CD4-positive, alpha-beta memory T cell (primary cell): Measurements from ENCODE around the gene SLC7A6. TPM values are rescaled to one million over a fixed set of nuclear protein-coding genes. Genes with fewer than 3 reads are reported as not detected.

Experiments used
- CTCF ChIA-PET: fragments of 350-600 bp; sonication (Branson Sonifier 250); formaldehyde crosslinking; loops from one replicate; lab custom pipeline; 2021; ENCODE audit warnings: inconsistent platforms; ENCODE audit not compliant: partially characterized antibody; lab: Charles Lee
- POLR2A ChIA-PET: fragments of 350-600 bp; sonication (Branson Sonifier 250); formaldehyde crosslinking; loops from one replicate; lab custom pipeline; 2021; ENCODE audit not compliant: partially characterized antibody; lab: Charles Lee
- DNase-seq, 5 donors: peaks; one replicate each; pipeline versions ENCODE4 v3.0.0 to v3.0.0-alpha.2; 2020 to 2022; ENCODE audit warnings: mixed read lengths in 1 of 5
- H3K27ac ChIP-seq: one replicate; pipeline ENCODE4 v1.7.0; 2013; ENCODE audit warnings: low read depth, low read length
- H3K27me3 ChIP-seq: 2 replicates; pipeline ENCODE4 v1.7.0; 2013; ENCODE audit warnings: mild to moderate bottlenecking, low read length, moderate library complexity; ENCODE audit not compliant: insufficient read depth
- H3K36me3 ChIP-seq: 2 replicates; pipeline ENCODE4 v1.7.0; 2013; ENCODE audit warnings: mild to moderate bottlenecking, low read length, moderate library complexity; ENCODE audit not compliant: insufficient read depth
- H3K4me1 ChIP-seq: 2 replicates; pipeline ENCODE4 v1.7.0; 2013; ENCODE audit warnings: mild to moderate bottlenecking, low read length, moderate library complexity; ENCODE audit not compliant: insufficient read depth
- H3K4me3 ChIP-seq, 2 donors: one replicate each; pipeline ENCODE4 v1.7.0; 2013; ENCODE audit warnings: low read length in 2 of 2, mild to moderate bottlenecking in 1 of 2
- H3K9me3 ChIP-seq, 2 donors: one replicate each; pipeline ENCODE4 v1.7.0; 2013; ENCODE audit warnings: low read length in 2 of 2, control low read depth in 1 of 2; ENCODE audit not compliant: control insufficient read depth in 1 of 2
- H3K27ac Mint-ChIP-seq, 7 donors: one replicate each; pipeline ENCODE4 v1.8.0; 2020 to 2021; ENCODE audit warnings: mixed read lengths in 7 of 7, mild to moderate bottlenecking in 6 of 7, inconsistent platforms in 3 of 7, moderate library complexity in 3 of 7
- H3K27me3 Mint-ChIP-seq, 2 donors: one replicate each; pipeline ENCODE4 v1.8.0; 2020 to 2021; ENCODE audit warnings: mixed read lengths in 2 of 2
- H3K36me3 Mint-ChIP-seq, 2 donors: one replicate each; pipeline ENCODE4 v1.8.0; 2020 to 2021; ENCODE audit warnings: mixed read lengths in 2 of 2, inconsistent platforms in 1 of 2, mild to moderate bottlenecking in 1 of 2
- H3K4me1 Mint-ChIP-seq, 4 donors: one replicate each; pipeline ENCODE4 v1.8.0; 2020 to 2021; ENCODE audit warnings: mixed read lengths in 4 of 4, mild to moderate bottlenecking in 1 of 4
- H3K4me3 Mint-ChIP-seq, 8 donors: one replicate each; pipeline ENCODE4 v1.8.0; 2020 to 2021; ENCODE audit warnings: mixed read lengths in 8 of 8, mild to moderate bottlenecking in 7 of 8, moderate library complexity in 6 of 8, inconsistent platforms in 3 of 8
- H3K9me3 Mint-ChIP-seq, 8 donors: one replicate each; pipeline ENCODE4 v1.8.0; 2020 to 2021; ENCODE audit warnings: mixed read lengths in 8 of 8, mild to moderate bottlenecking in 5 of 8, inconsistent platforms in 3 of 8, moderate library complexity in 1 of 8
- intact Hi-C: fragments of 100-400 bp; cut with micrococcal nuclease; formaldehyde crosslinking; loops from one replicate; pipeline ENCODE4 v1.15.1; 2023
- polyA plus RNA-seq, 2 donors: library from polyadenylated mRNA; unstranded; fragments of 300-500 nt; fragmentation: Illumina TruSeq; gene quantifications; one replicate each; pipeline ENCODE4 v1.2.3, GENCODE V29; 2021
- total RNA-seq, 2 experiments: library from RNA; stranded (reverse); gene quantifications; one replicate each; pipeline ENCODE4 v1.2.3, GENCODE V29; 2021

SLC7A6 gene
- total and polyA plus RNA-seq, 4 experiments from 2014 or later: 14.4 to 194 (median 105) TPM

DNA sequence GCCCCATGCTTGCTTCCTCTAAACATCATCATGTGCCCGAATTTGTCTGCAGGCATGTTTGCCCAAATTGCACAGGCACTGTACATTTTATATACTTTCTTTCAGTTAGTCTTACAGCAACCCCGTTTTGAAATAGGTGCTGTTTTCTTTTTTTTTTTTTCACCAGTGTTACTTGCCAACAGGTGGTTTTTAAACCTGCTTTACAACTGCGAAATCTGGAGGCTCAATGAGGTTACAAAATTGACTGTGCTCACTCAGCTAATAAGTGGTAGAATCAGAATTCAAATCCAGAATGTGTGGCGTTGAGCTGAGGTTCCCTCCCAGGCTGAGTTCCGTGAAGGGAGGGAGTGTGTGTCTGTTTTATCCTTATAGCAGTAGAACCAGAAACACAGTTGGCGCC lies 13.4 kb upstream of the SLC7A6 start:
- intact Hi-C loops: no loop called here
- POLR2A ChIA-PET: no interaction called here

DNA sequence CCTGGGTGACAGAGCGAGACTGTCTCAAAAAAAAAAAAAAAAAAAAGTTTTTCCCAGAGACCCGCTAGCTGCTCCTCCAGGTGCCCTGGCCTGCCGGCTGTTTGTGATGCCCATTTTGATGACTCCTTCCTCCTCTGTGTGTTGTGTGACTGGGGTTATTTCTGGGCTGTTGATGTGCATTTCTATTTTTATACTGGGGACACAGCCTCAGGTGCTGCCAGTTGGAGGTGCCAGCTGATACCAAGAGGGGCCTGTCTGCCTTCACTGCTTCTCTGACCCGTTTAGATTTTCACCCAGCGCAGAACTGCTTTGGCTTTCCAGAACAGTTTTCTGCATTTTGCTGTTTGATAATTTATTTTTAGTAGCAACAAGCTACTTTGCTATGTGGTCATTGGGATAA lies 12.5 kb upstream of the SLC7A6 start:
- intact Hi-C loops: no loop called here
- Histone ChIP-seq H3K4me1 (peaks cover 5% of the 10 kb centered on the region), H3K27me3 (no peaks in the 10 kb centered on the region), H3K9me3 (no peaks in the 10 kb centered on the region), H3K36me3 (peaks cover 15% of the 10 kb centered on the region), H3K27ac (no peak overlapping the region), H3K4me3 (no peak overlapping the region)
- peaks cover 0 to 8% (median 2%) of the 10 kb centered on the region in 4 donors for H3K4me1 Mint-ChIP-seq
- H3K9me3 Mint-ChIP-seq: no peaks in the 10 kb centered on the region
- no peaks in the 10 kb centered on the region for H3K27me3 Mint-ChIP-seq
- no peak overlapping the region for H3K27ac Mint-ChIP-seq
- DNase-seq: no peak
- peaks cover 19 to 38% of the 10 kb centered on the region in 2 donors for H3K36me3 Mint-ChIP-seq
- ChIA-PET POLR2A (no interaction called here), CTCF (interaction anchor here (0.7 to 6.8 kb wide), 5 partner anchors 9 to 77 kb away, joined by 3 to 41 read pairs (median 8); partner anchors contain the start of genes PRMT7, SLC7A6 and SLC7A6OS)
- no peak overlapping the region for H3K4me3 Mint-ChIP-seq

More for the DNA sequence above, 13.4 kb upstream of the SLC7A6 start:
- CTCF ChIA-PET: interaction anchor here (0.7 to 6.8 kb wide), 5 partner anchors 10 to 77 kb away, joined by 3 to 41 read pairs (median 8); partner anchors contain the start of genes PRMT7, SLC7A6 and SLC7A6OS
- Histone ChIP-seq H3K27ac (no peak overlapping the region), H3K27me3 (no peaks in the 10 kb centered on the region), H3K4me3 (no peak overlapping the region), H3K36me3 (peaks cover 15% of the 10 kb centered on the region), H3K9me3 (no peaks in the 10 kb centered on the region), H3K4me1 (peaks cover 14% of the 10 kb centered on the region)
- Mint-ChIP-seq H3K4me1 (peaks cover 6 to 16% (median 9%) of the 10 kb centered on the region in 4 donors), H3K27me3 (no peaks in the 10 kb centered on the region), H3K9me3 (no peaks in the 10 kb centered on the region), H3K4me3 (no peak overlapping the region), H3K36me3 (peaks cover 15 to 34% of the 10 kb centered on the region in 2 donors), H3K27ac (peak overlapping the region in 1 of 7 donors; percentile 55)
- no peak for DNase-seq

DNA sequence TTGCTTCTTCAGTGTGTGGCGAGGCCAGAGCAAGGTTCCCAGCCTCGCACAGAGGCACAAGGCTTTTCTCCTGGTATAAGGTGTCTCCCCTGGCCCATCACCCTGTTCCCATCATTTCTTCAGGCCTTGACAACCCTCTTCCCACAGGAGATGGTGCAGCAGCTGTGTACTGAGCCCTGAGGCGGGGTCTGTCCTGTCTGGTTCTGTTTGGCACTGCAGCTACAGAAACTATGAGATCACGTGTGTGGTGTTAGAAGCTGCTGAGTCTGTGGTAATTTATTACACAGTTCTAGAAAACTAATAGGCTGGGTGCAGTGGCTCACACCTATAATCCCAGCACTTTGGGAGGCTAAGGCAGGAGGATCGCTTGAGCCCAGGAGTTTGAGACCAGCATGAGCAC lies 11.9 kb upstream of the SLC7A6 start:
- Histone ChIP-seq H3K4me1 (no peaks in the 10 kb centered on the region), H3K27ac (no peak overlapping the region), H3K27me3 (no peaks in the 10 kb centered on the region), H3K9me3 (no peaks in the 10 kb centered on the region), H3K36me3 (peaks cover 17% of the 10 kb centered on the region), H3K4me3 (no peak overlapping the region)
- Mint-ChIP-seq H3K36me3 (peaks cover 21 to 38% of the 10 kb centered on the region in 2 donors), H3K4me3 (no peak overlapping the region), H3K27ac (no peak overlapping the region), H3K4me1 (peaks cover 0 to 5% (median 3%) of the 10 kb centered on the region in 4 donors), H3K9me3 (no peaks in the 10 kb centered on the region), H3K27me3 (no peaks in the 10 kb centered on the region)
- DNase-seq: peak in 1 of 5 donors; percentile 11
- POLR2A ChIA-PET: no interaction called here
- intact Hi-C loops: no loop called here
- CTCF ChIA-PET: interaction anchor here (1.8 to 6.8 kb wide), 4 partner anchors 9 to 76 kb away, joined by 4 to 41 read pairs (median 14); partner anchors contain the start of genes PRMT7, SLC7A6 and SLC7A6OS

DNA sequence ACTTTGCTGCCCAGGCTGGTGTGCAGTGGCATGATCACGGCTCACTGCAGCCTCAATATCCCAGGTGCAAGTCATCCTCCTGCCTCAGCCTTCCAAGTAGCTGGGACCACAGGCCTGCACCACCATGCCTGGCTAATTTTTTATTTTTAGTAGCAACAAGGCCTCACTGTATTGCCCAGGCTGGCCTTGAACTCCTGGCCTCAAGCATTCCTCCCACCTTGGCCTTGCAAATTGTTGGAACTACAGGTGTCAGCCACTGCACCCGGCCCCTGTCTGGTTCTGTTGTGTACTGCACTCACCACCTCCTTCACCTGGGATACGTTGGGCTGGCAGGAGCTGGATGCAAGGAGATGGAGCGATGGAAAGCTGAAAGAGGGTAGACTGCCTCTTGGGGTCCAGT lies 10.6 kb upstream of the SLC7A6 start:
- no peak overlapping the region for H3K4me3 Mint-ChIP-seq
- ChIA-PET CTCF (interaction anchor here (6.8 kb wide), 1 partner anchor 75 kb away, joined by 41 read pairs; no protein-coding TSS in a partner anchor), POLR2A (interaction anchor here (1.6 to 3.0 kb wide), 2 partner anchors 9 to 11 kb away, joined by 5 to 10 read pairs; partner anchors contain the start of genes PLA2G15 and SLC7A6)
- Histone ChIP-seq H3K36me3 (peaks cover 18% of the 10 kb centered on the region), H3K4me3 (no peak overlapping the region), H3K4me1 (no peaks in the 10 kb centered on the region), H3K27me3 (no peaks in the 10 kb centered on the region), H3K9me3 (no peaks in the 10 kb centered on the region), H3K27ac (no peak overlapping the region)
- peaks cover 24 to 44% of the 10 kb centered on the region in 2 donors for H3K36me3 Mint-ChIP-seq
- peak in 1 of 5 donors; percentile 19 for DNase-seq
- H3K27me3 Mint-ChIP-seq: no peaks in the 10 kb centered on the region
- no peak overlapping the region for H3K27ac Mint-ChIP-seq
- peaks cover 0 to 4% (median 1%) of the 10 kb centered on the region in 4 donors for H3K4me1 Mint-ChIP-seq
- intact Hi-C loops: no loop called here
- H3K9me3 Mint-ChIP-seq: peaks cover 0 to 2% (median 0%) of the 10 kb centered on the region in 8 donors

DNA sequence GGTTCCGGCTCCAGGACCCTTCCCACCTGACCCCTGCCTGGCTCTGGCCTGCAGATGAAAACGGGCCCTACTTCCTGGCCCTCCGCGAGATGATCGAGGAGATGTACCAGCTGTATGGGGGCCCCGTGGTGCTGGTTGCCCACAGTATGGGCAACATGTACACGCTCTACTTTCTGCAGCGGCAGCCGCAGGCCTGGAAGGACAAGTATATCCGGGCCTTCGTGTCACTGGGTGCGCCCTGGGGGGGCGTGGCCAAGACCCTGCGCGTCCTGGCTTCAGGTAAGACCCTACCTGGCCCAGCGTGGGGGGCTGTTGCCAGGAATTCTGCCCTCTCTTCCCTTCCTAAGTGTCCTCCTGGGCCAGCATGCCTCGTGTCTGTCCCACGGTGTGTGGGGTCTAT lies 8.6 kb upstream of the SLC7A6 start:
- Mint-ChIP-seq H3K36me3 (peaks cover 18 to 46% of the 10 kb centered on the region in 2 donors), H3K27me3 (no peaks in the 10 kb centered on the region), H3K4me1 (peaks cover 0 to 4% (median 1%) of the 10 kb centered on the region in 4 donors), H3K27ac (no peak overlapping the region), H3K4me3 (no peak overlapping the region), H3K9me3 (peaks cover 0 to 3% (median 0%) of the 10 kb centered on the region in 8 donors)
- H3K27me3 ChIP-seq: no peaks in the 10 kb centered on the region
- intact Hi-C loops: no loop called here
- H3K36me3 ChIP-seq: peaks cover 26% of the 10 kb centered on the region
- CTCF ChIA-PET: interaction anchor here (6.8 kb wide), 1 partner anchor 73 kb away, joined by 41 read pairs; no protein-coding TSS in a partner anchor
- DNase-seq: no peak
- H3K4me1 ChIP-seq: no peaks in the 10 kb centered on the region
- no peak overlapping the region for H3K27ac ChIP-seq
- H3K4me3 ChIP-seq: no peak overlapping the region
- H3K9me3 ChIP-seq: no peaks in the 10 kb centered on the region
- POLR2A ChIA-PET: interaction anchor here (3.0 kb wide), 1 partner anchor 11 kb away, joined by 10 read pairs; the partner anchor contains the start of gene PLA2G15

DNA sequence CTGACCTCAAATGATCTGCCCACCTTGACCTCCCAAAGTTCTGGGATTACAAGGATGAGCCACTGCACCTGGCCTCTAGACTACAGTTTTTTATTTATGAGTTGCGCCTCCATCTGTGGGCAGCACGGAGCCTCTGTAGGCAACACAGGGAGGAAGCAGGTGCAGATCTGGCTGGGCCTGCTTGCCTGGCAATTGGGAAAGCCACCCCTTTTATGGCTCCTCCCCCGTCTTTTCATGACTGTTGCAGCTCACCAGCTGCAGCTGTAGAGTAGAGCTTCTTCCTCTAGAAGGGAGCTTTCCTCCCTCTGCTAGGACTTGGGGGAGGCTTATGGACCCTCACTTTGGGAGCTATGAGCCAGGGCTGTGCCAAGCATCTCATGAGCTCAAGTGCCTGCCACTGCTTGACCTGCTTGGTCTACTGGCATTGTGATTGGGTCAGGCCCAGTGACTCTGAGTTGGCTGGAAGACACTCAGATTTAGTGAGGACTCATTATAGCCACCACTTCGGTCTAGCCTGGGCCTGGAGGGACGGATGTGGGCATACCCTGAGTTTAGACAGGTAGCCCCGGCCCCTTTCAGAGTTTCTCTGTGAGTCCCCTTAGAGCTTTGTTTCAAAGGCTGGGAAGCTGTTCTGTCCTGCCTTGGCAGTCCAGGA lies 6.9 kb upstream of the SLC7A6 start:
- Histone ChIP-seq H3K36me3 (peaks cover 19% of the 10 kb centered on the region), H3K27ac (no peak overlapping the region), H3K9me3 (no peaks in the 10 kb centered on the region), H3K4me3 (no peak overlapping the region), H3K4me1 (peaks cover 8% of the 10 kb centered on the region), H3K27me3 (no peaks in the 10 kb centered on the region)
- intact Hi-C loops: no loop called here
- Mint-ChIP-seq H3K36me3 (peaks cover 15 to 36% of the 10 kb centered on the region in 2 donors), H3K4me3 (no peak overlapping the region), H3K27ac (peak overlapping the region in 1 of 7 donors; percentile 61), H3K27me3 (no peaks in the 10 kb centered on the region), H3K9me3 (peaks cover 0 to 3% (median 0%) of the 10 kb centered on the region in 8 donors), H3K4me1 (peaks cover 6 to 13% (median 7%) of the 10 kb centered on the region in 4 donors)
- CTCF ChIA-PET: interaction anchor here (1.1 to 25.3 kb wide), 4 partner anchors 9 to 99 kb away, joined by 3 to 680 read pairs (median 289); no protein-coding TSS in a partner anchor
- POLR2A ChIA-PET: interaction anchor here (1.0 to 44.5 kb wide), 3 partner anchors 15 to 70 kb away, joined by 3 to 1508 read pairs (median 3); partner anchors contain the start of genes PRMT7 and SLC7A6OS
- no peak for DNase-seq
